RWPE2 (cell line): ENCODE measurements around the gene TBX1.

Experiments
- ATAC-seq: fragments of 200-7000 bp; cut with Tn5 transposase; 3 replicates; pipeline ENCODE4 v1.9.1; 2021; ENCODE audit warnings: low read depth
- DNase-seq: peaks from one replicate; pipeline ENCODE4 v3.0.0-alpha.2; 2020; ENCODE audit warnings: low spot score
- H3K27ac ChIP-seq: fragments of 450-650 bp; 2 replicates; pipeline ENCODE4 v1.5.1; 2017; ENCODE audit warnings: mild to moderate bottlenecking; ENCODE audit not compliant: poor library complexity, severe bottlenecking
- H3K27me3 ChIP-seq: fragments of 250-450 bp; sonication (Bioruptor Pico); 2 replicates; pipeline ENCODE4 v1.5.1; 2021; ENCODE audit warnings: mild to moderate bottlenecking, moderate library complexity; ENCODE audit not compliant: insufficient read depth, poor library complexity, severe bottlenecking
- H3K36me3 ChIP-seq: fragments of 250-450 bp; sonication (Bioruptor Pico); 2 replicates; pipeline ENCODE4 v1.5.1; 2020; ENCODE audit warnings: low read depth, mild to moderate bottlenecking, moderate library complexity
- H3K4me1 ChIP-seq: fragments of 250-450 bp; sonication (Bioruptor Pico); 2 replicates; pipeline ENCODE4 v1.5.1; 2021; ENCODE audit warnings: mild to moderate bottlenecking, moderate library complexity; ENCODE audit not compliant: insufficient read depth, poor library complexity, severe bottlenecking
- H3K4me3 ChIP-seq: fragments of 250-450 bp; sonication (Bioruptor Pico); 2 replicates; pipeline ENCODE4 v1.5.1; 2021; ENCODE audit warnings: mild to moderate bottlenecking, moderate library complexity; ENCODE audit not compliant: severe bottlenecking
- H3K9me3 ChIP-seq: fragments of 250-450 bp; sonication (Bioruptor Pico); 2 replicates; pipeline ENCODE4 v1.5.1; 2021; ENCODE audit warnings: mild to moderate bottlenecking, moderate library complexity; ENCODE audit not compliant: severe bottlenecking
- CTCF ChIP-seq: fragments of 450-650 bp; IDR thresholded peaks from one replicate; pipeline ENCODE4 v1.5.1; 2017; ENCODE audit warnings: mild to moderate bottlenecking, moderate library complexity; ENCODE audit not compliant: poor library complexity, severe bottlenecking

TBX1 gene

GRCh38 chr22:19808873-19809478 is 48.4 kb downstream of the TBX1 start:
- Histone ChIP-seq H3K4me1 (peaks cover 28% of the 10 kb centered on the region), H3K27me3 (no peaks in the 10 kb centered on the region), H3K27ac (no peak overlapping the region), H3K36me3 (no peaks in the 10 kb centered on the region), H3K4me3 (no peak overlapping the region), H3K9me3 (no peaks in the 10 kb centered on the region)
- no peak for TF ChIP-seq CTCF
- no peak for ATAC-seq
- DNase-seq, result no peak

GRCh38 chr22:19809741-19810140 is 49.2 kb downstream of the TBX1 start:
- no peaks in the 10 kb centered on the region for H3K27me3 ChIP-seq
- ATAC-seq (no peak), DNase-seq (no peak)
- peaks cover 25% of the 10 kb centered on the region for H3K4me1 ChIP-seq
- no peak for TF ChIP-seq CTCF
- H3K36me3 ChIP-seq, result no peaks in the 10 kb centered on the region
- H3K4me3 ChIP-seq, result no peak overlapping the region
- H3K27ac ChIP-seq, result no peak overlapping the region
- no peaks in the 10 kb centered on the region for H3K9me3 ChIP-seq

GRCh38 chr22:19810381-19811201 is 50.0 kb downstream of the TBX1 start:
- no peak overlapping the region for H3K4me3 ChIP-seq
- DNase-seq (no peak), ATAC-seq (no peak)
- no peak for TF ChIP-seq CTCF
- H3K4me1 ChIP-seq, result peaks cover 16% of the 10 kb centered on the region
- H3K27me3 ChIP-seq, result no peaks in the 10 kb centered on the region
- H3K9me3 ChIP-seq, result no peaks in the 10 kb centered on the region
- H3K36me3 ChIP-seq, result no peaks in the 10 kb centered on the region
- H3K27ac ChIP-seq, result no peak overlapping the region

- Histone ChIP-seq H3K27ac (no peak overlapping the region), H3K27me3 (no peaks in the 10 kb centered on the region), H3K4me3 (no peak overlapping the region), H3K4me1 (peaks cover 10% of the 10 kb centered on the region), H3K9me3 (no peaks in the 10 kb centered on the region), H3K36me3 (no peaks in the 10 kb centered on the region)
- no peak for DNase-seq
- ATAC-seq, result no peak
- no peak for TF ChIP-seq CTCF
These were observed 50.6 kb downstream of the TBX1 start for GRCh38 chr22:19811211-19811621.
